Lower leg skin (tissue), 4 donors: Measurements from ENCODE around the gene SPAG17. TPM values are rescaled to one million over a fixed set of nuclear protein-coding genes. Genes with fewer than 3 reads are reported as not detected.

Experiments
- DNase-seq, 2 donors: peaks; one replicate each; pipeline ENCODE4 v3.0.0-alpha.2; 2019; ENCODE audit warnings: low spot score in 2 of 2
- H3K4me3 ChIP-seq: fragments of 200-600 bp; sonication (generic); 2 replicates; pipeline ENCODE4 v1.5.1; 2017; ENCODE audit warnings: mild to moderate bottlenecking, low read depth; ENCODE audit not compliant: poor library complexity, severe bottlenecking
- CTCF ChIP-seq, 3 donors: fragments of 450-650 bp; IDR thresholded peaks; one replicate each; pipeline ENCODE4 v1.5.1; 2016; ENCODE audit warnings: antibody characterized with exemption in 3 of 3, mild to moderate bottlenecking in 3 of 3, moderate library complexity in 2 of 3
- POLR2A ChIP-seq, 2 donors: fragments of 450-650 bp; IDR thresholded peaks; one replicate each; pipeline ENCODE4 v1.6.1; 2016 to 2017; ENCODE audit warnings: antibody characterized with exemption in 2 of 2, mild to moderate bottlenecking in 1 of 2, moderate library complexity in 1 of 2
- WGBS, 2 donors: methylation state at CpG; one replicate each; pipeline ENCODE4 v1.1.5; 2018; 5-methylcytosine and 5-hydroxymethylcytosine counted together
- intact Hi-C: fragments of 100-400 bp; cut with DNase I; formaldehyde crosslinking; loops from one replicate; pipeline ENCODE4 v1.15.0; 2023; ENCODE audit warnings: low total_unique reads
- total RNA-seq, 4 donors: library from RNA; depleted of rRNA; stranded (reverse); fragments of >200 nt; gene quantifications; one replicate each; pipeline ENCODE4 v1.1.0, GENCODE V29; 2016

SPAG17 gene
- total RNA-seq, 4 donors from 2014 or later = 3.3 to 7.9 TPM; not detected in 2

- no peak for TF ChIP-seq POLR2A (IDR thresholded peaks at IDR 0.05)
- no peak for TF ChIP-seq CTCF (IDR thresholded peaks at IDR 0.05)
- intact Hi-C loops = no loop called here
- DNase-seq = no peak
- H3K4me3 ChIP-seq = no peak overlapping the region
- WGBS, 2 donors = 78 to 89% methylated on average over 2 of the region's 2 CpGs
Measured at GRCh38 chr1:118007391-118007790, 177.6 kb downstream of the SPAG17 start.

GRCh38 chr1:118004312-118004711 lies 180.7 kb downstream of the SPAG17 start:
- WGBS, 2 donors = 82 to 88% methylated on average over 5 of the region's 5 CpGs
- no peak overlapping the region for H3K4me3 ChIP-seq
- intact Hi-C loops = no loop called here
- TF ChIP-seq POLR2A (IDR thresholded peaks at IDR 0.05) = no peak
- no peak for TF ChIP-seq CTCF (IDR thresholded peaks at IDR 0.05)
- DNase-seq = no peak

GRCh38 chr1:117985973-117986372 lies 199.1 kb downstream of the SPAG17 start:
- intact Hi-C loops = no loop called here
- no peak for TF ChIP-seq CTCF (IDR thresholded peaks at IDR 0.05)
- TF ChIP-seq POLR2A (IDR thresholded peaks at IDR 0.05) = no peak
- WGBS, 2 donors = 77 to 93% methylated on average over 3 of the region's 3 CpGs
- DNase-seq = no peak
- no peak overlapping the region for H3K4me3 ChIP-seq

GRCh38 chr1:117985239-117985638 lies 199.8 kb downstream of the SPAG17 start:
- DNase-seq = no peak
- TF ChIP-seq POLR2A (IDR thresholded peaks at IDR 0.05) (no peak), CTCF (IDR thresholded peaks at IDR 0.05) (no peak)
- intact Hi-C loops = no loop called here
- 87 to 97% methylated on average over 1 of the region's 1 CpG for WGBS, 2 donors
- H3K4me3 ChIP-seq = no peak overlapping the region

GRCh38 chr1:117981455-117982192 lies 203.4 kb downstream of the SPAG17 start:
- no peak for DNase-seq
- TF ChIP-seq CTCF (IDR thresholded peaks at IDR 0.05) (no peak), POLR2A (IDR thresholded peaks at IDR 0.05) (no peak)
- intact Hi-C loops = no loop called here
- no peak overlapping the region for H3K4me3 ChIP-seq
- 76 to 86% methylated on average over 5 of the region's 5 CpGs for WGBS, 2 donors

- WGBS, 2 donors = 81 to 86% methylated on average over 3 of the region's 3 CpGs
- no peak for DNase-seq
- intact Hi-C loops = no loop called here
- H3K4me3 ChIP-seq = no peak overlapping the region
- TF ChIP-seq POLR2A (IDR thresholded peaks at IDR 0.05) (no peak), CTCF (IDR thresholded peaks at IDR 0.05) (no peak)
Measured at GRCh38 chr1:117976381-117976780, 208.6 kb downstream of the SPAG17 start.
